Measurements from ENCODE around the gene CEND1.
"Not testable (repeated sequence)": the region's sequence is repeated elsewhere in the genome, so short reads cannot be mapped to it uniquely, and the experiment has no call there.

Gene CEND1

GRCh38 chr11:742571-743201, 47.2 kb downstream of the CEND1 start:
- no peak overlapping the region for H3K4me2 ChIP-seq (ENCODE audit: low read depth, low read length, poor library complexity, severe bottlenecking)
- H3K9ac ChIP-seq (ENCODE audit: low read depth, low read length, poor library complexity, severe bottlenecking) = no peak overlapping the region
- H3F3A ChIP-seq (ENCODE audit: low read depth) = no peaks in the 10 kb centered on the region
- no peak overlapping the region for H3K4me3 ChIP-seq (ENCODE audit: low read length, poor library complexity, severe bottlenecking)
- no peak overlapping the region for H2AFZ ChIP-seq (ENCODE audit: low read length)
- H3K36me3 ChIP-seq (ENCODE audit: insufficient read depth, low read length) = no peaks in the 10 kb centered on the region
- no peak for TF ChIP-seq EZH2phosphoT487 (IDR thresholded peaks at IDR 0.05; ENCODE audit: borderline replicate concordance)
- TF ChIP-seq, protein P1, sequence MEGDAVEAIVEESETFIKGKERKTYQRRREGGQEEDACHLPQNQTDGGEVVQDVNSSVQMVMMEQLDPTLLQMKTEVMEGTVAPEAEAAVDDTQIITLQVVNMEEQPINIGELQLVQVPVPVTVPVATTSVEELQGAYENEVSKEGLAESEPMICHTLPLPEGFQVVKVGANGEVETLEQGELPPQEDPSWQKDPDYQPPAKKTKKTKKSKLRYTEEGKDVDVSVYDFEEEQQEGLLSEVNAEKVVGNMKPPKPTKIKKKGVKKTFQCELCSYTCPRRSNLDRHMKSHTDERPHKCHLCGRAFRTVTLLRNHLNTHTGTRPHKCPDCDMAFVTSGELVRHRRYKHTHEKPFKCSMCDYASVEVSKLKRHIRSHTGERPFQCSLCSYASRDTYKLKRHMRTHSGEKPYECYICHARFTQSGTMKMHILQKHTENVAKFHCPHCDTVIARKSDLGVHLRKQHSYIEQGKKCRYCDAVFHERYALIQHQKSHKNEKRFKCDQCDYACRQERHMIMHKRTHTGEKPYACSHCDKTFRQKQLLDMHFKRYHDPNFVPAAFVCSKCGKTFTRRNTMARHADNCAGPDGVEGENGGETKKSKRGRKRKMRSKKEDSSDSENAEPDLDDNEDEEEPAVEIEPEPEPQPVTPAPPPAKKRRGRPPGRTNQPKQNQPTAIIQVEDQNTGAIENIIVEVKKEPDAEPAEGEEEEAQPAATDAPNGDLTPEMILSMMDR (conservative IDR thresholded peaks at IDR 0.05; ENCODE audit: low read length) = no peak
- H3K9me3 ChIP-seq (ENCODE audit: insufficient read depth, low read depth, low read length) = no peaks in the 10 kb centered on the region
- no peaks in the 10 kb centered on the region for H3K9me2 ChIP-seq (replicated peaks; ENCODE audit: low read depth, low read length)
- no peaks in the 10 kb centered on the region for H4K20me1 ChIP-seq (ENCODE audit: insufficient read depth, low read length, poor library complexity, severe bottlenecking)
- peaks cover 5% of the 10 kb centered on the region for H3K79me2 ChIP-seq (ENCODE audit: insufficient read depth, low read length)
- peaks cover 12% of the 10 kb centered on the region for H3K4me1 ChIP-seq (ENCODE audit: insufficient read depth, low read length, poor library complexity, severe bottlenecking)
- no peaks in the 10 kb centered on the region for H3K27me3 ChIP-seq (ENCODE audit: insufficient read depth, low read length, poor library complexity, severe bottlenecking)

- Histone ChIP-seq H3F3A (ENCODE audit: low read depth) (no peaks in the 10 kb centered on the region), H3K79me2 (ENCODE audit: insufficient read depth, low read length) (no peaks in the 10 kb centered on the region), H3K9me3 (ENCODE audit: insufficient read depth, low read depth, low read length) (no peaks in the 10 kb centered on the region), H3K27me3 (ENCODE audit: insufficient read depth, low read length, poor library complexity, severe bottlenecking) (no peaks in the 10 kb centered on the region), H3K9ac (ENCODE audit: low read depth, low read length, poor library complexity, severe bottlenecking) (no peak overlapping the region), H3K4me1 (ENCODE audit: insufficient read depth, low read length, poor library complexity, severe bottlenecking) (peaks cover 12% of the 10 kb centered on the region), H2AFZ (ENCODE audit: low read length) (no peak overlapping the region), H3K9me2 (replicated peaks; ENCODE audit: low read depth, low read length) (no peaks in the 10 kb centered on the region), H3K4me3 (ENCODE audit: low read length, poor library complexity, severe bottlenecking) (no peak overlapping the region), H3K4me2 (ENCODE audit: low read depth, low read length, poor library complexity, severe bottlenecking) (no peak overlapping the region), H3K36me3 (ENCODE audit: insufficient read depth, low read length) (no peaks in the 10 kb centered on the region), H4K20me1 (ENCODE audit: insufficient read depth, low read length, poor library complexity, severe bottlenecking) (no peaks in the 10 kb centered on the region)
- TF ChIP-seq, protein P1 (conservative IDR thresholded peaks at IDR 0.05; ENCODE audit: low read length) = no peak
- no peak for TF ChIP-seq EZH2phosphoT487 (IDR thresholded peaks at IDR 0.05; ENCODE audit: borderline replicate concordance)
These were observed 47.7 kb downstream of the CEND1 start for GRCh38 chr11:742156-742546.

GRCh38 chr11:737899-738298, 52.0 kb downstream of the CEND1 start:
- H3F3A ChIP-seq (ENCODE audit: low read depth); H2AFZ ChIP-seq (ENCODE audit: low read length); H4K20me1 ChIP-seq (ENCODE audit: insufficient read depth, low read length, poor library complexity, severe bottlenecking); H3K4me1 ChIP-seq (ENCODE audit: insufficient read depth, low read length, poor library complexity, severe bottlenecking); H3K4me2 ChIP-seq (ENCODE audit: low read depth, low read length, poor library complexity, severe bottlenecking); H3K9me2 ChIP-seq (replicated peaks; ENCODE audit: low read depth, low read length); H3K9ac ChIP-seq (ENCODE audit: low read depth, low read length, poor library complexity, severe bottlenecking); H3K9me3 ChIP-seq (ENCODE audit: insufficient read depth, low read depth, low read length); H3K36me3 ChIP-seq (ENCODE audit: insufficient read depth, low read length); H3K4me3 ChIP-seq (ENCODE audit: low read length, poor library complexity, severe bottlenecking); H3K27me3 ChIP-seq (ENCODE audit: insufficient read depth, low read length, poor library complexity, severe bottlenecking); H3K79me2 ChIP-seq (ENCODE audit: insufficient read depth, low read length): not testable (repeated sequence)

DNA sequence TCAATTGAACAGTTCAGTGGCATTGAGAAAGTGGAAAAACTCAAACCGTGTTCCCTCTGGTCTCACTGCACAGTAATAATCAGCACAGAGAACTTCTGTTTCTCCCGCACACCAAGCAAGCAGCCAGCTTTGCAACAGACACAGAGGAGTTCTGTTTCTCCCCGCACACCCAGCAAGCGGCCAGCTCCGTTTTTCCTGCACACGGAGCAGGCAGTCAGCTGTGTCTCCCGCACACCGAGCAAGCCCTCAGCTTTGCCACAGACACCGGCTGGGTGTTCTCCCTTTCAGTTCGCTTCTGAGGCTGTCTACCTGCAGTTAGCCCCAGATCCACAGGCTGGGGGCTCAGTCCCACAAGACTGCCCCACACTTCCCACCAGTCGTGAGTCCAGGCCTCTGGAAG, 52.5 kb downstream of the CEND1 start:
- H3K4me3 ChIP-seq (ENCODE audit: low read length, poor library complexity, severe bottlenecking) = no peak overlapping the region
- no peak for TF ChIP-seq EZH2phosphoT487 (IDR thresholded peaks at IDR 0.05; ENCODE audit: borderline replicate concordance)
- H3K9me3 ChIP-seq (ENCODE audit: insufficient read depth, low read depth, low read length) = no peaks in the 10 kb centered on the region
- no peaks in the 10 kb centered on the region for H3K27me3 ChIP-seq (ENCODE audit: insufficient read depth, low read length, poor library complexity, severe bottlenecking)
- no peaks in the 10 kb centered on the region for H3F3A ChIP-seq (ENCODE audit: low read depth)
- no peaks in the 10 kb centered on the region for H3K4me1 ChIP-seq (ENCODE audit: insufficient read depth, low read length, poor library complexity, severe bottlenecking)
- no peaks in the 10 kb centered on the region for H3K79me2 ChIP-seq (ENCODE audit: insufficient read depth, low read length)
- H3K36me3 ChIP-seq (ENCODE audit: insufficient read depth, low read length) = no peaks in the 10 kb centered on the region
- peak overlapping the region; percentile 60; the same call in 1 of the 2 replicates for H2AFZ ChIP-seq (ENCODE audit: low read length)
- no peak overlapping the region for H3K4me2 ChIP-seq (ENCODE audit: low read depth, low read length, poor library complexity, severe bottlenecking)
- H3K9ac ChIP-seq (ENCODE audit: low read depth, low read length, poor library complexity, severe bottlenecking) = no peak overlapping the region
- no peaks in the 10 kb centered on the region for H3K9me2 ChIP-seq (replicated peaks; ENCODE audit: low read depth, low read length)
- H4K20me1 ChIP-seq (ENCODE audit: insufficient read depth, low read length, poor library complexity, severe bottlenecking) = no peaks in the 10 kb centered on the region

All from Loucy (cell line).